ENCODE results near the gene ADRA2C. TPM values are rescaled to one million over a fixed set of nuclear protein-coding genes. Genes with fewer than 3 reads are reported as not detected.
A peak's percentile ranks its signal among the peaks of the same experiment; 100 is the strongest.

The ADRA2C gene
- polyA plus RNA-seq, 1 donor = 0.90 TPM

DNA sequence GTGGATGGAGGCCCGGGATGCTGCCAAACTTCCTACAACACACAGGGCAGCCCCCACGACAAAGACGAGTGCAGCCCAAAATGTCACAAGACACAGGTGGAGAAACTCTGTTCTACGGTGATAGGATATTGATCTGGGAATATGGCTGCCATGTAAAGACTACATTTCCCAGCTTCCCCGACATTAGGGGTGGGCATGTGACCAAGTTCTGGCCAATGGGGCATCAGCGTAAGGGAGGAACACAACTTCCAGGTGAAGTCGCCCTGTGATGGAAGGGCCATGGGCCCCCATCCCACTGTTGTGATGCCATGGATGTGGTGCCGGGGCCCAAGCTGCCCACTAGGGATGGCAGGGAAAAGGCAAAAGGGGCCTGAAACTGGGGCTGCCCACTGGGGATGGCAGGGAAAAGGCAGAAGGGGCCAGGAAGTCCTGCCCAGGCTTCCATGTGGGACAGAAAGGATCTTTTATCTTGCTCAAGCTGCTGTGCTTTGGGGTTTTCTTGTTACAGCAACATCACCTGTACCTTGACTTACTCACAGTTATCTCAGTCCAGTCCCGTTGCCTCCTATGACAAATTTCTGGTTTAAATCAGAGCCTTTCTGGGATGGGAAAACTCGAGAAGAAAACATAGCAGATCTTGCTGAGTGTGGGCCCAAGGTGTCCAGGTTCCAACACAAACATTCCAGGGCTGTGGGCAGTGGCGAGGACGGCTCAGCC lies 9.7 kb upstream of the ADRA2C start:
- WGBS (ENCODE audit: insufficient coverage, low lambda C conversion rate) = no CpG with 5 or more reads among the region's 12 CpGs
- no peaks in the 10 kb centered on the region for H3K27me3 ChIP-seq (ENCODE audit: control insufficient read depth, insufficient read depth, low read length)
- no peaks in the 10 kb centered on the region for H3K36me3 ChIP-seq (ENCODE audit: control insufficient read depth, insufficient read depth, low read length)
- H3K4me1 ChIP-seq (ENCODE audit: control insufficient read depth, insufficient read depth, low read length) = no peaks in the 10 kb centered on the region
- no peak overlapping the region for H3K27ac ChIP-seq (ENCODE audit: low read length)
- H3K9me3 ChIP-seq (ENCODE audit: control insufficient read depth, low read depth, low read length) = peaks cover 3% of the 10 kb centered on the region
- no peak overlapping the region for H3K4me3 ChIP-seq (ENCODE audit: low read length)
- DNase-seq = no peak

- Histone ChIP-seq H3K9me3 (ENCODE audit: control insufficient read depth, low read depth, low read length) (peaks cover 3% of the 10 kb centered on the region), H3K27ac (ENCODE audit: low read length) (no peak overlapping the region), H3K36me3 (ENCODE audit: control insufficient read depth, insufficient read depth, low read length) (no peaks in the 10 kb centered on the region), H3K27me3 (ENCODE audit: control insufficient read depth, insufficient read depth, low read length) (peaks cover 10% of the 10 kb centered on the region), H3K4me1 (ENCODE audit: control insufficient read depth, insufficient read depth, low read length) (no peaks in the 10 kb centered on the region), H3K4me3 (ENCODE audit: low read length) (no peak overlapping the region)
- no CpG with 5 or more reads among the region's 15 CpGs for WGBS (ENCODE audit: insufficient coverage, low lambda C conversion rate)
- no peak for DNase-seq
These were observed 6.9 kb upstream of the ADRA2C start for GRCh38 chr4:3759236-3759635.

GRCh38 chr4:3760346-3760745 lies 5.8 kb upstream of the ADRA2C start:
- WGBS (ENCODE audit: insufficient coverage, low lambda C conversion rate) = no CpG with 5 or more reads among the region's 10 CpGs
- Histone ChIP-seq H3K4me3 (ENCODE audit: low read length) (no peak overlapping the region), H3K4me1 (ENCODE audit: control insufficient read depth, insufficient read depth, low read length) (no peaks in the 10 kb centered on the region), H3K36me3 (ENCODE audit: control insufficient read depth, insufficient read depth, low read length) (no peaks in the 10 kb centered on the region), H3K27me3 (ENCODE audit: control insufficient read depth, insufficient read depth, low read length) (peaks cover 21% of the 10 kb centered on the region), H3K27ac (ENCODE audit: low read length) (no peak overlapping the region), H3K9me3 (ENCODE audit: control insufficient read depth, low read depth, low read length) (peaks cover 3% of the 10 kb centered on the region)
- no peak for DNase-seq

DNA sequence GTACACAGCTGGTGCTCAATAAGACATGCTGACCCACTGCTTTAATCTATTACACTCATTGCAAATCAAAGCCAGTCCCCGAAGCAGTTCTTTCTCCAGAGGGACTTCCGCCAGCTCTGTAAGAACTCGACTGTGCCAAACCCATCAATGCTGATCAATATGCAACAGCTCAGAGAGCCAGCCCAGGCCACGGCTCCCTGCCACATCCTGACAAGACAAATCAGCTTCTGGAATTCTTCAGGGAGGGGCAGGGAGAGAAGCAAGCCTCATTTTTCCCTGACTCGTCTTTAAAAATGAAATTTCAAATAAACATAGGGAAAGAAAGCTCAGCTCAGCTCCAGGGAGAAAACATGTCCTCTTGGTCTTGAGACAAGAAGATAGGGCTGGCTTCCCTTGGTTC lies 5.3 kb upstream of the ADRA2C start:
- no peaks in the 10 kb centered on the region for H3K36me3 ChIP-seq (ENCODE audit: control insufficient read depth, insufficient read depth, low read length)
- peaks cover 21% of the 10 kb centered on the region for H3K27me3 ChIP-seq (ENCODE audit: control insufficient read depth, insufficient read depth, low read length)
- no peak overlapping the region for H3K4me3 ChIP-seq (ENCODE audit: low read length)
- H3K27ac ChIP-seq (ENCODE audit: low read length) = no peak overlapping the region
- no CpG with 5 or more reads among the region's 5 CpGs for WGBS (ENCODE audit: insufficient coverage, low lambda C conversion rate)
- DNase-seq = no peak
- H3K4me1 ChIP-seq (ENCODE audit: control insufficient read depth, insufficient read depth, low read length) = no peaks in the 10 kb centered on the region
- H3K9me3 ChIP-seq (ENCODE audit: control insufficient read depth, low read depth, low read length) = peaks cover 3% of the 10 kb centered on the region

DNA sequence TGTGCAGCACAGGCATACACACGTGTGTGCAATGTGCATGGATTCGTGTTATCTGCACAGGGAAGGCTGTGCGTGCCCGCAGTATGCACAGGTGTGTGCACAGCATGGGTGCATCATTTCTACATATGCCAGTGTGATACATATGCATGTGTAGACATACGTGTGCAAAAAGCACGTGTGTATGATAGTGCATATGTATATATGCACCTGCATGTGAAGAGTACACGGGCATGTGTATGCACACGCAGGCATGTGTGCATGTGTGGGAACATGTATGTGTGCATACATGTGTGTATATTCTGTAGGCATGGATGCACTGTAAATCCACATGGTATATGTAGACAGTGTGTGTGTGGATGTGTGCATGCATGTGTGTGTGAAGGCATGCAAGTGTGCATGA lies 3.9 kb upstream of the ADRA2C start:
- H3K36me3 ChIP-seq (ENCODE audit: control insufficient read depth, insufficient read depth, low read length) = no peaks in the 10 kb centered on the region
- no peak overlapping the region for H3K27ac ChIP-seq (ENCODE audit: low read length)
- H3K27me3 ChIP-seq (ENCODE audit: control insufficient read depth, insufficient read depth, low read length) = peaks cover 28% of the 10 kb centered on the region
- no peaks in the 10 kb centered on the region for H3K4me1 ChIP-seq (ENCODE audit: control insufficient read depth, insufficient read depth, low read length)
- no peak for DNase-seq
- no peak overlapping the region for H3K4me3 ChIP-seq (ENCODE audit: low read length)
- H3K9me3 ChIP-seq (ENCODE audit: control insufficient read depth, low read depth, low read length) = peaks cover 4% of the 10 kb centered on the region
- WGBS (ENCODE audit: insufficient coverage, low lambda C conversion rate) = no CpG with 5 or more reads among the region's 8 CpGs

DNA sequence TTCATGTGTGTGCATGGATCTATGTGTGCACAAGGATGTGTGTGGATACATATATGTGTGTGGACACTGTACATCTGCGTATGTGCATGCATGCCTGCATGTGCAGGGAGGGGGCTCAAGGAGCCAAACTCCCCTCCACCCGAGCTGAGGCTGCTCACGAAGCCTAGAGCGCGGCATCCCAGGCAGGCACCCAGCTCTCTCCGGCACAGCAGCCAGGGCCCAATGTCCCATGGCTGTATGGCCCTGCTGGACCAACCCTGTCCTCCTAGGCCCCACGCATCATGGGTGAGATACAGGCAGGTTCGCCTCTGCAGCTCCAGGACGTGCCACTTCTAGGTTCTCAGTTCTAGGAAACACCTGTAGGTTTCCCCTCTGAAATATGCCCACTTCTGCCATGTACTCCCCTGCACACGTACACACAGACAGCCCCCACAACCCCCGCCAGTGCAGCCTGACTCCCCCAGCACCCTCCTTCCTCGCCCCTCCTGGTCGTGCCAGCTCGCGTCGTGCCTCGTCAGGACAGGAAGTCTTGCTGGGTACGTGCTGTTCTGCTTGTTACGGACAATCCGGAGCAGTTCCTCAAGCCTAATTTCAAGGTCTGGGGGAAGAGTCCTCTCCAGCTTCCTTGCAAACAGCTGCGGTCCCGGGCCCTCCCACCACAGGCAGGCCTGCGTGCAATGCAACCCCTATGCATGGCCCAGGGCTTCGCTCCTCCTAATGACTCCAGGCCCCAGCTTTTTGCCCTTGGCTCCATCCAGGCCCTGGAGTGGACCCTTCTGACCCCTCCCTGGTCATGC lies 3.2 kb upstream of the ADRA2C start:
- no CpG with 5 or more reads among the region's 24 CpGs for WGBS (ENCODE audit: insufficient coverage, low lambda C conversion rate)

GRCh38 chr4:3765271-3766035 lies 732 bp upstream of the ADRA2C start:
- Histone ChIP-seq H3K36me3 (ENCODE audit: control insufficient read depth, insufficient read depth, low read length) (no peaks in the 10 kb centered on the region), H3K27me3 (ENCODE audit: control insufficient read depth, insufficient read depth, low read length) (peaks cover 57% of the 10 kb centered on the region), H3K9me3 (ENCODE audit: control insufficient read depth, low read depth, low read length) (peaks cover 4% of the 10 kb centered on the region), H3K4me3 (ENCODE audit: low read length) (no peak overlapping the region), H3K27ac (ENCODE audit: low read length) (no peak overlapping the region), H3K4me1 (ENCODE audit: control insufficient read depth, insufficient read depth, low read length) (no peaks in the 10 kb centered on the region)
- no CpG with 5 or more reads among the region's 101 CpGs for WGBS (ENCODE audit: insufficient coverage, low lambda C conversion rate)
- peak in 1 of 2 donors; percentile 51 for DNase-seq

More for the DNA sequence above, 3.2 kb upstream of the ADRA2C start:
- H3K4me3 ChIP-seq (ENCODE audit: low read length) = no peak overlapping the region
- no peaks in the 10 kb centered on the region for H3K36me3 ChIP-seq (ENCODE audit: control insufficient read depth, insufficient read depth, low read length)
- H3K4me1 ChIP-seq (ENCODE audit: control insufficient read depth, insufficient read depth, low read length) = no peaks in the 10 kb centered on the region
- peaks cover 4% of the 10 kb centered on the region for H3K9me3 ChIP-seq (ENCODE audit: control insufficient read depth, low read depth, low read length)
- H3K27me3 ChIP-seq (ENCODE audit: control insufficient read depth, insufficient read depth, low read length) = peaks cover 32% of the 10 kb centered on the region
- DNase-seq = no peak
- H3K27ac ChIP-seq (ENCODE audit: low read length) = no peak overlapping the region

DNA sequence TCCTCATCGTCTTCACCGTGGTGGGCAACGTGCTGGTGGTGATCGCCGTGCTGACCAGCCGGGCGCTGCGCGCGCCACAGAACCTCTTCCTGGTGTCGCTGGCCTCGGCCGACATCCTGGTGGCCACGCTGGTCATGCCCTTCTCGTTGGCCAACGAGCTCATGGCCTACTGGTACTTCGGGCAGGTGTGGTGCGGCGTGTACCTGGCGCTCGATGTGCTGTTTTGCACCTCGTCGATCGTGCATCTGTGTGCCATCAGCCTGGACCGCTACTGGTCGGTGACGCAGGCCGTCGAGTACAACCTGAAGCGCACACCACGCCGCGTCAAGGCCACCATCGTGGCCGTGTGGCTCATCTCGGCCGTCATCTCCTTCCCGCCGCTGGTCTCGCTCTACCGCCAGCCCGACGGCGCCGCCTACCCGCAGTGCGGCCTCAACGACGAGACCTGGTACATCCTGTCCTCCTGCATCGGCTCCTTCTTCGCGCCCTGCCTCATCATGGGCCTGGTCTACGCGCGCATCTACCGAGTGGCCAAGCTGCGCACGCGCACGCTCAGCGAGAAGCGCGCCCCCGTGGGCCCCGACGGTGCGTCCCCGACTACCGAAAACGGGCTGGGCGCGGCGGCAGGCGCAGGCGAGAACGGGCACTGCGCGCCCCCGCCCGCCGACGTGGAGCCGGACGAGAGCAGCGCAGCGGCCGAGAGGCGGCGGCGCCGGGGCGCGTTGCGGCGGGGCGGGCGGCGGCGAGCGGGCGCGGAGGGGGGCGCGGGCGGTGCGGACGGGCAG lies 792 bp downstream of the ADRA2C start:
- Histone ChIP-seq H3K27ac (ENCODE audit: low read length) (no peak overlapping the region), H3K9me3 (ENCODE audit: control insufficient read depth, low read depth, low read length) (peaks cover 4% of the 10 kb centered on the region), H3K36me3 (ENCODE audit: control insufficient read depth, insufficient read depth, low read length) (no peaks in the 10 kb centered on the region), H3K27me3 (ENCODE audit: control insufficient read depth, insufficient read depth, low read length) (peaks cover 66% of the 10 kb centered on the region), H3K4me1 (ENCODE audit: control insufficient read depth, insufficient read depth, low read length) (no peaks in the 10 kb centered on the region), H3K4me3 (ENCODE audit: low read length) (no peak overlapping the region)
- peak in 1 of 2 donors; percentile 24 for DNase-seq
- WGBS (ENCODE audit: insufficient coverage, low lambda C conversion rate) = no CpG with 5 or more reads among the region's 107 CpGs

DNA sequence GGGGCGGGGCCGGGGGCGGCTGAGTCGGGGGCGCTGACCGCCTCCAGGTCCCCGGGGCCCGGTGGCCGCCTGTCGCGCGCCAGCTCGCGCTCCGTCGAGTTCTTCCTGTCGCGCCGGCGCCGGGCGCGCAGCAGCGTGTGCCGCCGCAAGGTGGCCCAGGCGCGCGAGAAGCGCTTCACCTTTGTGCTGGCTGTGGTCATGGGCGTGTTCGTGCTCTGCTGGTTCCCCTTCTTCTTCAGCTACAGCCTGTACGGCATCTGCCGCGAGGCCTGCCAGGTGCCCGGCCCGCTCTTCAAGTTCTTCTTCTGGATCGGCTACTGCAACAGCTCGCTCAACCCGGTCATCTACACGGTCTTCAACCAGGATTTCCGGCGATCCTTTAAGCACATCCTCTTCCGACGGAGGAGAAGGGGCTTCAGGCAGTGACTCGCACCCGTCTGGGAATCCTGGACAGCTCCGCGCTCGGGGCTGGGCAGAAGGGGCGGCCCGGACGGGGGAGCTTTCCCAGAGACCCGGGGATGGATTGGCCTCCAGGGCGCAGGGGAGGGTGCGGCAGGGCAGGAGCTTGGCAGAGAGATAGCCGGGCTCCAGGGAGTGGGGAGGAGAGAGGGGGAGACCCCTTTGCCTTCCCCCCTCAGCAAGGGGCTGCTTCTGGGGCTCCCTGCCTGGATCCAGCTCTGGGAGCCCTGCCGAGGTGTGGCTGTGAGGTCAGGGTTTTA lies 1.5 kb downstream of the ADRA2C start:
- no CpG with 5 or more reads among the region's 58 CpGs for WGBS (ENCODE audit: insufficient coverage, low lambda C conversion rate)

More for the DNA sequence above, 1.5 kb downstream of the ADRA2C start:
- Histone ChIP-seq H3K27me3 (ENCODE audit: control insufficient read depth, insufficient read depth, low read length) (peaks cover 68% of the 10 kb centered on the region), H3K4me3 (ENCODE audit: low read length) (no peak overlapping the region), H3K9me3 (ENCODE audit: control insufficient read depth, low read depth, low read length) (peaks cover 4% of the 10 kb centered on the region), H3K4me1 (ENCODE audit: control insufficient read depth, insufficient read depth, low read length) (no peaks in the 10 kb centered on the region), H3K27ac (ENCODE audit: low read length) (no peak overlapping the region), H3K36me3 (ENCODE audit: control insufficient read depth, insufficient read depth, low read length) (no peaks in the 10 kb centered on the region)
- peak in 1 of 2 donors; percentile 50 for DNase-seq
